GM21825 (cell line): ENCODE results near the gene USP20.

Experiments used
- ATAC-seq: cut with Tn5 transposase; IDR thresholded peaks from one replicate; pipeline ENCODE4 v1.9.1; 2021; ENCODE audit warnings: mild to moderate bottlenecking, moderate library complexity; ENCODE audit not compliant: unreplicated experiment

Gene USP20

GRCh38 chr9:129914051-129914450, 78.8 kb downstream of the USP20 start:
- ATAC-seq = no peak

GRCh38 chr9:129916707-129917106, 81.4 kb downstream of the USP20 start:
- no peak for ATAC-seq

GRCh38 chr9:129918296-129918950, 83.2 kb downstream of the USP20 start:
- no peak for ATAC-seq

- no peak for ATAC-seq
Observed at GRCh38 chr9:129919277-129919676, 84.0 kb downstream of the USP20 start.

- no peak for ATAC-seq
Observed at GRCh38 chr9:129919841-129920240, 84.6 kb downstream of the USP20 start.

GRCh38 chr9:129921905-129922304, 86.6 kb downstream of the USP20 start:
- no peak for ATAC-seq

- ATAC-seq = no peak
Observed at GRCh38 chr9:129923589-129923988, 88.3 kb downstream of the USP20 start.

GRCh38 chr9:129929496-129930125, 94.4 kb downstream of the USP20 start:
- no peak for ATAC-seq

- ATAC-seq = no peak
Observed at GRCh38 chr9:129930743-129931142, 95.5 kb downstream of the USP20 start.
